ENCODE results near the gene TFEB.

DNA sequence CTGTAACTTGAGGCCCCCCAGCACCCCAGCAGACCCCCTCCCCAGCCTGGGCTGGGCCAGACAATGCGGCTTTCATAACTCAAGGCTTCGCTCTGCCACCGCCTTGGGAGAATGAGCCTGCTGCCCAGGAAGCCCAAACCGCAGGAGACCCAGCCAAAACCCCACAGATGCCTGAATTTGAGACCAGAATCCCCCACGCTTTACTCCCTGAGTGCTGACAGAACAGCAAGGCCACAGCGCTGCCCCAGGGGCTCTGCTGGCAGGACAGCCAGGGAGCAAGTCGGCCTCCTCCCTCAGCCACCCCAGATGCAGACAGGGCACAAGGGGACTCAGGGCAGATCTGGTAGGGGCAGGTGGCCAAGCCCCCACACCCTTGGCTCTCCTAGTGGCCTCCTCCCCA is 95.0 kb downstream of the TFEB start:
- TF ChIP-seq, protein P1, sequence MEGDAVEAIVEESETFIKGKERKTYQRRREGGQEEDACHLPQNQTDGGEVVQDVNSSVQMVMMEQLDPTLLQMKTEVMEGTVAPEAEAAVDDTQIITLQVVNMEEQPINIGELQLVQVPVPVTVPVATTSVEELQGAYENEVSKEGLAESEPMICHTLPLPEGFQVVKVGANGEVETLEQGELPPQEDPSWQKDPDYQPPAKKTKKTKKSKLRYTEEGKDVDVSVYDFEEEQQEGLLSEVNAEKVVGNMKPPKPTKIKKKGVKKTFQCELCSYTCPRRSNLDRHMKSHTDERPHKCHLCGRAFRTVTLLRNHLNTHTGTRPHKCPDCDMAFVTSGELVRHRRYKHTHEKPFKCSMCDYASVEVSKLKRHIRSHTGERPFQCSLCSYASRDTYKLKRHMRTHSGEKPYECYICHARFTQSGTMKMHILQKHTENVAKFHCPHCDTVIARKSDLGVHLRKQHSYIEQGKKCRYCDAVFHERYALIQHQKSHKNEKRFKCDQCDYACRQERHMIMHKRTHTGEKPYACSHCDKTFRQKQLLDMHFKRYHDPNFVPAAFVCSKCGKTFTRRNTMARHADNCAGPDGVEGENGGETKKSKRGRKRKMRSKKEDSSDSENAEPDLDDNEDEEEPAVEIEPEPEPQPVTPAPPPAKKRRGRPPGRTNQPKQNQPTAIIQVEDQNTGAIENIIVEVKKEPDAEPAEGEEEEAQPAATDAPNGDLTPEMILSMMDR (optimal IDR thresholded peaks at IDR 0.05 in 1 of 3, IDR thresholded peaks at IDR 0.05 in 1 of 3, conservative IDR thresholded peaks at IDR 0.05 in 1 of 3; ENCODE audit: extremely low read depth in 1 of 3, insufficient read depth in 2 of 3, low read length in 3 of 3): no peak
- no peak for TF ChIP-seq EZH2 (IDR thresholded peaks at IDR 0.05; ENCODE audit: low read length)
